NCI-H1105 (cell line): Measurements from ENCODE around the gene SSBP2.

Experiments used
- DNase-seq: peaks from one replicate; lab custom pipeline; 2025; lab: John Stamatoyannopoulos, UW

Gene SSBP2

GRCh38 chr5:81388169-81388568, 362.7 kb downstream of the SSBP2 start:
- no peak for DNase-seq

- no peak for DNase-seq
Observed at GRCh38 chr5:81383867-81384266, 367.0 kb downstream of the SSBP2 start.

DNA sequence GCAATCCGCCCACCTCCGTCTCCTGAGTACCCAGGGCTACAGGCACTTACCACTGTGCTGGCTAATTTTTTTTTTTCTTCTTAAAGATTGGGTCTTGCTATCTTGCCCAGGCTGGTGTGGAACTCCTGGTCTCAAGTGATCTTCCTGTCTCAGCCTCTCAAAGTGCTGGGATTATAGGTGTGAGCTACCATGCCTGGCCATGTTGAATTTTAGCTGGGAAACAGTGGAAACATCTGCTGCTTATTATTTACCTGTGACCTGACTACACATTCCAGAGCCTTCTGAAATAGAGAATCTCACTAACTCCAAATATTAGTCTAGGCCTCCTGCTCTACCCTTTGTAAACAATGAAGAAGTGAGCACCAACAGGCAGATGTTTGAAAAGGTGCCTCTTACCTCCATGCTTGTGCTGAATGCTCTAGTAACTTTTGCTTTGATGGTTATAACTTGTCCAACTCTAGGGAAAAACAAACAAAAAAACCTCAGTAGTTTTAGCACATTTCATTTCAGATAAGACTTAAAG, 379.5 kb downstream of the SSBP2 start:
- DNase-seq: no peak

GRCh38 chr5:81370912-81371311, 380.0 kb downstream of the SSBP2 start:
- DNase-seq: no peak

GRCh38 chr5:81365541-81365940, 385.4 kb downstream of the SSBP2 start:
- DNase-seq: no peak

- no peak for DNase-seq
Observed at GRCh38 chr5:81363093-81363871, 387.6 kb downstream of the SSBP2 start.
